ENCODE measurements around the gene COL5A1.

DNA sequence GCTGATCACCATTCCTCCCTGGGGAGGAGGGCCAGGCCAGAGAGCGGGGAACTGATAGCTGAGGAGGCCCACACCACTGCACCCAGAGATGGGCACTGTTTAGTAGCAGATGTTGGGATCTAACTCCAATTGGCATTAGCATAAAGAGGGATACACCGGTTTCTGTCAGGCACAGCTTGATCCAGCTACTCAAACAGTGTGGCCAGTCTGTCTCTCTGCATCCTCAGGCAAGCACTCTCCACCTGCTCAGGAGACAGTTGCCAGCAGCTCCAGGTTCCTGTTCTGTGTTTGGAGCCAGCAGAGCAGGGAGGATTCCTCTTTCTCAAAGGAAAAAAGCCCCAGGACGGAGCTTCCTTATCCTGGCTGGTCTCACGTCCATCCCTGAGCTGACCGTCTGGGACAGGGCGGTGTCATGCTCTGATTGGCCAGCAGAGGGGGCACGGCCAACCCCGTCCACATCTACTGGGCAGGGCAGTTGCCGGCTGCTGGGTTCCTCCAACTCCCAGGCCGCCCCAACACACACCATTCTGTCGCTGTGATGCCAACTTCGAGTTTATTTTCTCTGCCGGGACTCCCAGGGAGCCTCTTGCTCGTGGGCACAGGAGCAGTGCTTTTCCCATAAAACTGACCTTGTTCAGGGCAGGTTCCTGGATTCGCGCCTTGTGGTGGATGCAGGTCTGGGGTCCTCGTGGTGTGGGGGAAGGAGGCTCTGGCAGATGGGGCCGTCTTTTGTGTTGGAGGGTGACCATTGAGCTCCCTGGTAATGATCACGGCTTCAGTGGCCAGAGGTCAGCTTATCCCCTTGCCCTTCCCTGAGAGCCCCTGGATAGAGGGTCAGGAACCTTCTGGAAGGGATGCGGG, 47.9 kb downstream of the COL5A1 start:
- TF ChIP-seq, protein P1, sequence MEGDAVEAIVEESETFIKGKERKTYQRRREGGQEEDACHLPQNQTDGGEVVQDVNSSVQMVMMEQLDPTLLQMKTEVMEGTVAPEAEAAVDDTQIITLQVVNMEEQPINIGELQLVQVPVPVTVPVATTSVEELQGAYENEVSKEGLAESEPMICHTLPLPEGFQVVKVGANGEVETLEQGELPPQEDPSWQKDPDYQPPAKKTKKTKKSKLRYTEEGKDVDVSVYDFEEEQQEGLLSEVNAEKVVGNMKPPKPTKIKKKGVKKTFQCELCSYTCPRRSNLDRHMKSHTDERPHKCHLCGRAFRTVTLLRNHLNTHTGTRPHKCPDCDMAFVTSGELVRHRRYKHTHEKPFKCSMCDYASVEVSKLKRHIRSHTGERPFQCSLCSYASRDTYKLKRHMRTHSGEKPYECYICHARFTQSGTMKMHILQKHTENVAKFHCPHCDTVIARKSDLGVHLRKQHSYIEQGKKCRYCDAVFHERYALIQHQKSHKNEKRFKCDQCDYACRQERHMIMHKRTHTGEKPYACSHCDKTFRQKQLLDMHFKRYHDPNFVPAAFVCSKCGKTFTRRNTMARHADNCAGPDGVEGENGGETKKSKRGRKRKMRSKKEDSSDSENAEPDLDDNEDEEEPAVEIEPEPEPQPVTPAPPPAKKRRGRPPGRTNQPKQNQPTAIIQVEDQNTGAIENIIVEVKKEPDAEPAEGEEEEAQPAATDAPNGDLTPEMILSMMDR (optimal IDR thresholded peaks at IDR 0.05 in 1 of 3, IDR thresholded peaks at IDR 0.05 in 1 of 3, conservative IDR thresholded peaks at IDR 0.05 in 1 of 3; ENCODE audit: extremely low read depth in 1 of 3, insufficient read depth in 2 of 3, low read length in 3 of 3) = peak; percentile 72 to 87 (median 78)
- no peak for TF ChIP-seq EZH2 (IDR thresholded peaks at IDR 0.05; ENCODE audit: low read length)
